ENCODE measurements around the gene IRF3.

Gene IRF3

DNA sequence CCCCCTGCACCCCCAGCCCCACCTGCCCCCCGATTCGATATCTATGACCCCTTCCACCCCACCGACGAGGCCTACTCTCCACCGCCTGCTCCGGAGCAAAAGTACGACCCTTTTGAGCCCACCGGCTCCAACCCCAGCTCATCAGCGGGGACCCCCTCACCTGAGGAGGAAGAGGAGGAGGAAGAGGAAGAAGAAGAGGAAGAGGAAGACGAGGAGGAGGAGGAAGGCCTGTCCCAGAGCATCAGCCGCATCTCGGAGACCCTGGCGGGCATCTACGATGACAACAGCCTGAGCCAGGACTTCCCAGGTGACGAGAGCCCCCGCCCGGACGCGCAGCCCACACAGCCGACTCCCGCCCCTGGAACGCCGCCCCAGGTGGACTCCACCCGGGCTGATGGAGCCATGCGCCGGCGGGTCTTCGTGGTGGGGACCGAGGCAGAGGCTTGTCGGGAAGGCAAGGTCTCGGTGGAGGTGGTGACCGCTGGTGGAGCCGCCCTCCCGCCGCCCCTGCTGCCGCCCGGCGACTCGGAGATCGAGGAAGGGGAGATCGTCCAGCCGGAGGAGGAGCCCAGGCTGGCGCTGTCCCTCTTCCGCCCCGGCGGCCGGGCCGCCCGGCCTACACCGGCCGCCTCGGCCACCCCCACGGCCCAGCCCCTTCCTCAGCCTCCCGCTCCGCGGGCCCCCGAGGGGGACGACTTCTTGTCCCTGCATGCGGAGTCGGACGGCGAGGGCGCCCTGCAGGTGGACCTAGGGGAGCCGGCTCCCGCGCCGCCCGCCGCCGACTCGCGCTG lies 14.4 kb downstream of the IRF3 start:
- Histone ChIP-seq H3K27ac (ENCODE audit: low read depth, low read length) (no peak overlapping the region), H3K36me3 (ENCODE audit: control insufficient read depth in 5 of 5, insufficient read depth in 5 of 5, low read length in 5 of 5) (peaks cover 0 to 89% (median 79%) of the 10 kb centered on the region in 5 donors), H3K27me3 (ENCODE audit: control insufficient read depth in 5 of 5, insufficient read depth in 4 of 5, low read length in 5 of 5) (no peaks in the 10 kb centered on the region), H3K4me3 (ENCODE audit: low read depth in 1 of 5, low read length in 5 of 5) (no peak overlapping the region), H3K9me3 (ENCODE audit: control insufficient read depth in 5 of 5, low read length in 5 of 5) (no peaks in the 10 kb centered on the region), H3K4me1 (ENCODE audit: control insufficient read depth in 5 of 5, insufficient read depth in 5 of 5, low read length in 5 of 5) (no peaks in the 10 kb centered on the region), H3K9ac (ENCODE audit: low read length in 5 of 5) (no peak overlapping the region)

DNA sequence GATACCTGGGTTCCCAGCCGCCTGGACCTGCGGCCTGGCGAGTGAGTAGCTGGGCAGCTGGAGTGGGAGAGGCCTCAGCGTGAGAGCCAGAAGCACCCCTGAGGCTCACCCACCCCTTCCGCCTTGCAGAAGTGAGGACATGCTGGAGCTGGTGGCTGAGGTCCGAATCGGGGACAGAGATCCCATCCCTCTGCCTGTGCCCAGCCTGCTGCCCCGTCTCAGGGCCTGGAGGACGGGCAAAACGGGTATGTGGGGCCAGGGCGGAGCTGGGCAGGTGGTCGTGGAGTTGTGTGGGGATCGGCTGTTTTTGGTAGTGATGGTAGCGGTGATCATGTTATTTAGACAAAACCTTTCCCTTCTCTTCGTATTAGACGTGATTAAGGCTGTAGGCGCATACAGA lies 19.1 kb downstream of the IRF3 start:
- Histone ChIP-seq H3K36me3 (ENCODE audit: control insufficient read depth in 5 of 5, insufficient read depth in 5 of 5, low read length in 5 of 5) (peaks cover 0 to 59% (median 50%) of the 10 kb centered on the region in 5 donors), H3K9me3 (ENCODE audit: control insufficient read depth in 5 of 5, low read length in 5 of 5) (no peaks in the 10 kb centered on the region), H3K27me3 (ENCODE audit: control insufficient read depth in 5 of 5, insufficient read depth in 4 of 5, low read length in 5 of 5) (no peaks in the 10 kb centered on the region), H3K4me1 (ENCODE audit: control insufficient read depth in 5 of 5, insufficient read depth in 5 of 5, low read length in 5 of 5) (peaks cover 3 to 35% (median 31%) of the 10 kb centered on the region in 5 donors), H3K4me3 (ENCODE audit: low read depth in 1 of 5, low read length in 5 of 5) (no peak overlapping the region), H3K27ac (ENCODE audit: low read depth, low read length) (no peak overlapping the region), H3K9ac (ENCODE audit: low read length in 5 of 5) (no peak overlapping the region)

DNA sequence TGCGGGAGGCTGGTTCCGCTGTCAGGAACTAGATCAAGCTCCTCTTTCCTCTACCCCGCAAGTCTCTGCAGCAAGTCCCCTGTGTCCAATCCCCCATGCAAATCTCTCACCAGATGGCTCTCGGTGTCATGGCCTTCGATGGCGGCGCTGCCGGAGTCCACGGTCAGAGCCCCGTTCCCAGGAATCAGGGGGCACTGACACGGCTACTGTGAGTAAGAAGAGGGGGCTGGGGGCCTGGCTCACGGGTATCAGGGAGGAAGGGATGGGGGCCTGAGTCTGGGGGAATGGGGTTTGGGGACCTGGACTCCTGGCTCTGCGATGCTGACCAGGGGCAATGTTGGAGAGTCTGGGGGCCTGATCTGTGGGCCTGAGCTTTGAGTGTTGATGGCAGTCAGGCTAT lies 19.7 kb downstream of the IRF3 start:
- Histone ChIP-seq H3K27ac (ENCODE audit: low read depth, low read length) (no peak overlapping the region), H3K9ac (ENCODE audit: low read length in 5 of 5) (no peak overlapping the region), H3K27me3 (ENCODE audit: control insufficient read depth in 5 of 5, insufficient read depth in 4 of 5, low read length in 5 of 5) (no peaks in the 10 kb centered on the region), H3K9me3 (ENCODE audit: control insufficient read depth in 5 of 5, low read length in 5 of 5) (no peaks in the 10 kb centered on the region), H3K36me3 (ENCODE audit: control insufficient read depth in 5 of 5, insufficient read depth in 5 of 5, low read length in 5 of 5) (peaks cover 0 to 53% (median 46%) of the 10 kb centered on the region in 5 donors), H3K4me1 (ENCODE audit: control insufficient read depth in 5 of 5, insufficient read depth in 5 of 5, low read length in 5 of 5) (peaks cover 4 to 41% (median 36%) of the 10 kb centered on the region in 5 donors), H3K4me3 (ENCODE audit: low read depth in 1 of 5, low read length in 5 of 5) (no peak overlapping the region)

- Histone ChIP-seq H3K36me3 (ENCODE audit: control insufficient read depth in 5 of 5, insufficient read depth in 5 of 5, low read length in 5 of 5) (peaks cover 0 to 51% (median 44%) of the 10 kb centered on the region in 5 donors), H3K9me3 (ENCODE audit: control insufficient read depth in 5 of 5, low read length in 5 of 5) (no peaks in the 10 kb centered on the region), H3K27me3 (ENCODE audit: control insufficient read depth in 5 of 5, insufficient read depth in 4 of 5, low read length in 5 of 5) (no peaks in the 10 kb centered on the region), H3K4me3 (ENCODE audit: low read depth in 1 of 5, low read length in 5 of 5) (no peak overlapping the region), H3K9ac (ENCODE audit: low read length in 5 of 5) (no peak overlapping the region), H3K27ac (ENCODE audit: low read depth, low read length) (no peak overlapping the region), H3K4me1 (ENCODE audit: control insufficient read depth in 5 of 5, insufficient read depth in 5 of 5, low read length in 5 of 5) (peaks cover 6 to 45% (median 40%) of the 10 kb centered on the region in 5 donors)
Measured at GRCh38 chr19:49645592-49645991, 20.1 kb downstream of the IRF3 start.

GRCh38 chr19:49643466-49643865 lies 22.2 kb downstream of the IRF3 start:
- peaks cover 0 to 33% (median 29%) of the 10 kb centered on the region in 5 donors for H3K36me3 ChIP-seq (ENCODE audit: control insufficient read depth in 5 of 5, insufficient read depth in 5 of 5, low read length in 5 of 5)
- H3K9ac ChIP-seq (ENCODE audit: low read length in 5 of 5) = peak overlapping the region in 3 of 5 donors; percentile 100
- H3K27ac ChIP-seq (ENCODE audit: low read depth, low read length) = no peak overlapping the region
- H3K9me3 ChIP-seq (ENCODE audit: control insufficient read depth in 5 of 5, low read length in 5 of 5) = no peaks in the 10 kb centered on the region
- H3K27me3 ChIP-seq (ENCODE audit: control insufficient read depth in 5 of 5, insufficient read depth in 4 of 5, low read length in 5 of 5) = peaks cover 0 to 5% (median 0%) of the 10 kb centered on the region in 5 donors
- H3K4me3 ChIP-seq (ENCODE audit: low read depth in 1 of 5, low read length in 5 of 5) = peak overlapping the region in 3 of 5 donors; percentile 0 to 23 (median 14)
- H3K4me1 ChIP-seq (ENCODE audit: control insufficient read depth in 5 of 5, insufficient read depth in 5 of 5, low read length in 5 of 5) = peaks cover 15 to 58% (median 53%) of the 10 kb centered on the region in 5 donors

DNA sequence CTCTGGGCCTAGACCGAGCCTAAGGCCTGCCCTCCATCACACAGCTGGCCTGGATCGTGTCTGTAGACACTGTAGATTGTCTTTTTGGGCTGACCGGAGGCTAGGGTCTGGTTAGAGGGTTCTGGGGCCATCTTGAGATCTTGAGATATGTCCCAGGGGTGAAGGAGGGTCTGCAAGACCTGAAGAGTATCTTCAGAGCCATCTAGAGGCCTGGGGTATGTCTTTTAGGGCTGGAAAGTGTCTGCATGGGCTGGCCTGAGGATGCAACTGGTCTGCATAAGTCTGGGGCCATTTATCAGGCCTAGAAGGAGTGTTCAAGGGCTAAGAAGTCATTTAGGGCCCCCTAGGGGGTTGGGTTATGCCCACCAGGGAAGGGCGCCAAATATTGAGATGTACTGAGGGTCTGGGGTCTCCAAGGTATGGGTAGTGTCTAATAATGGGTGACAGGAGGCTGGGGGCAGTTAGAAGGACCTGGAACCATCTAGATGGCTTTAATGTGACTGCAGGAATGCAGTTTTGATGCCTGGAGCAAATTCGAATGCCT lies 23.1 kb downstream of the IRF3 start:
- Histone ChIP-seq H3K27ac (ENCODE audit: low read depth, low read length) (peak overlapping the region; percentile 91), H3K9me3 (ENCODE audit: control insufficient read depth in 5 of 5, low read length in 5 of 5) (no peaks in the 10 kb centered on the region), H3K36me3 (ENCODE audit: control insufficient read depth in 5 of 5, insufficient read depth in 5 of 5, low read length in 5 of 5) (peaks cover 0 to 26% (median 24%) of the 10 kb centered on the region in 5 donors), H3K27me3 (ENCODE audit: control insufficient read depth in 5 of 5, insufficient read depth in 4 of 5, low read length in 5 of 5) (peaks cover 0 to 5% (median 0%) of the 10 kb centered on the region in 5 donors), H3K4me3 (ENCODE audit: low read depth in 1 of 5, low read length in 5 of 5) (peak overlapping the region; percentile 89 to 99 (median 95)), H3K9ac (ENCODE audit: low read length in 5 of 5) (peak overlapping the region; percentile 98 to 100 (median 100)), H3K4me1 (ENCODE audit: control insufficient read depth in 5 of 5, insufficient read depth in 5 of 5, low read length in 5 of 5) (peaks cover 17 to 67% (median 62%) of the 10 kb centered on the region in 5 donors)

DNA sequence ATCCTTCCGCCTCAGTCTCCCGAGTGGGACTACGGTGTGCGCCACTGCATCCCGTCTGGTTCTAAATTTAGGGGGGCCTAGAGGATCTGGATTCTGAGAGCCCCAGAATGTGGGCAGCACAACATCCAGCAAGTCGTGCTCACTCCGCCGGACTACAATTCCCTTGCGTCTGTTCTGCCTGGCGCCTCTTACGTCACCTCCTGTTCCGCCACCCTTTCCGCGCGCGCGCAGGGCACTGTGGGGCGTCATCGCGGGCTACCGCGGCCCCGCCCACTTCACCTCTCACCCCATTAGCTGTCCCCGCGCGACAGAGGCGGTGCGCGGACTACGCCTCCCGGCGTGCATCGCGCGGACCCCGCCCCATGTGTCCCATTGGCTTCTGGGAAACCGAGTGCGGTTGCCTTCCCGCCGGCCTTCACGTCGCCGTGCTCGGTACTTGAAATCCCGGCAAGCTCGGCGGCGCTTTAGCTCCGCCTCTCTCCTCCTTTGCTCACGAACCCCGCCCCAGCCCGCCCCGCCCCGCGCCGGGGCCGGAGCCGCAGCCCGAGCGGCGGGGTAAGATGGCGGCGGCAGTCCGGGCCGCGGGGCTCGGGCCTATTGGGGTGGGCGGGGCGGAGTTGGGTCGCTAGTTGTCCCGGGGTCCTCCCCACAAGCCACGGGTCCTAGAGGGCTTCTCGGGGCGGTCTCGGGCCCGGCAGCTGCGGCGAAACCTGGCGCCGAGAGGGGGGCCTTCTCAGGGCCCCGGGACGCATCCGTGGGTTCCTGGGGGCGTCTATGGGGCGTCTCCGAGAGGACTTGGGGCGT lies 23.8 kb downstream of the IRF3 start, which contains the start of gene SCAF1:
Gene SCAF1, plus strand, starts transcription at position 522 of the 804 bp plus-strand sequence. CDS start 2,818 bp downstream, outside the sequence.
- H3K9me3 ChIP-seq (ENCODE audit: control insufficient read depth in 5 of 5, low read length in 5 of 5) = no peaks in the 10 kb centered on the region
- H3K36me3 ChIP-seq (ENCODE audit: control insufficient read depth in 5 of 5, insufficient read depth in 5 of 5, low read length in 5 of 5) = peaks cover 0 to 21% (median 17%) of the 10 kb centered on the region in 5 donors
- H3K27ac ChIP-seq (ENCODE audit: low read depth, low read length) = peak within 1 kb of the TSS; percentile 100
- H3K4me3 ChIP-seq (ENCODE audit: low read depth in 1 of 5, low read length in 5 of 5) = peak within 1 kb of the TSS; percentile 89 to 99 (median 95)
- peaks cover 17 to 70% (median 65%) of the 10 kb centered on the region in 5 donors for H3K4me1 ChIP-seq (ENCODE audit: control insufficient read depth in 5 of 5, insufficient read depth in 5 of 5, low read length in 5 of 5)
- peak within 1 kb of the TSS; percentile 98 to 100 (median 100) for H3K9ac ChIP-seq (ENCODE audit: low read length in 5 of 5)
- peaks cover 0 to 5% (median 0%) of the 10 kb centered on the region in 5 donors for H3K27me3 ChIP-seq (ENCODE audit: control insufficient read depth in 5 of 5, insufficient read depth in 4 of 5, low read length in 5 of 5)

DNA sequence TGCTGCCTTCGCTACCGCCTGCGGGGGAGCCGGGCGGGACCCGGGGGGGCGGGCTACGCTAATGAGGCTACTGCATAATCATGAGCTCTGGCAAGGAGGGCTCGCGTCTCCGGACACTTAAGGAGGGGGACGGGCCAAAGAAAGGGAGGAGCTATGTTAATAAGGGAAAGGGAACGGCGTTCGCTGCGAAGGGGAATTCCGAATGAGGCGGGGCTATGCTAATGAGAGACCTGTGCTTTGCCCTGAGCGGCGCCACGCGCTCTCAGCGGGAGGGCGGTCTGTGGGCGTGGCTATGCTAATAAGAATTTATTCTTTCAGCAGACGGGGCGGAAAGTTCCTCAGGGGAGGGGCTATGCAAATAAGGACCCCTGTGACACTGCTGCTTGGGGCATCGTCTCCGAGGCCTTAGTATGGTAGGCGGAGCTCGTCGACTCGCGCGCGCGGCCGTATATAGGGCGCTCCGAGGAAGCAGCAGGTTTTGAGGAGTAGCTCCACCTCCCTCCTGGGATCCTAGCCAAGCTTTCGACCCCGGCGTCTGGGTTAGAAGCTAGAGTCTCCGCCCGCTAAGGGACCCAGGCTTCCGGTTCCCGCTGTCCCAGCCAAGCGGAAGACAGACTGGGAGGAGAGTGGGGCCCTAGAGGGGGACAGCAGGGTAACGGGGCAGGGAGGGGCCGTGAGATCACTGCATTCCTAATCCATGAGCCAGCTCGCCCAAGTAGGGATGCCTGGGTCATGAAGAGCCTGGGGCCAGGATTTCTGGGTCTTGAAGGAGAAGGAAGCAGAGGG lies 25.4 kb downstream of the IRF3 start, which contains the start of gene RRAS:
Gene RRAS, minus strand, starts transcription at position 31 of the 786 bp plus-strand sequence. CDS start 45 bp downstream, outside the sequence.
- Histone ChIP-seq H3K27ac (ENCODE audit: low read depth, low read length) (peak within 1 kb of the TSS; percentile 100), H3K27me3 (ENCODE audit: control insufficient read depth in 5 of 5, insufficient read depth in 4 of 5, low read length in 5 of 5) (peaks cover 0 to 5% (median 0%) of the 10 kb centered on the region in 5 donors), H3K9ac (ENCODE audit: low read length in 5 of 5) (peak within 1 kb of the TSS; percentile 94 to 100 (median 98)), H3K9me3 (ENCODE audit: control insufficient read depth in 5 of 5, low read length in 5 of 5) (no peaks in the 10 kb centered on the region), H3K4me1 (ENCODE audit: control insufficient read depth in 5 of 5, insufficient read depth in 5 of 5, low read length in 5 of 5) (peaks cover 17 to 75% (median 66%) of the 10 kb centered on the region in 5 donors), H3K36me3 (ENCODE audit: control insufficient read depth in 5 of 5, insufficient read depth in 5 of 5, low read length in 5 of 5) (peaks cover 0 to 19% (median 16%) of the 10 kb centered on the region in 5 donors), H3K4me3 (ENCODE audit: low read depth in 1 of 5, low read length in 5 of 5) (peak within 1 kb of the TSS; percentile 77 to 89 (median 85))
